OCI-LY7 (cell line): Measurements from ENCODE around the gene ULBP3. TPM values are rescaled to one million over a fixed set of nuclear protein-coding genes. Genes with fewer than 3 reads are reported as not detected.

Source experiments
- BruUV-seq: library from RNA; stranded (reverse); fragments of 400-500 nt; replicated peaks from 2 replicates; lab custom pipeline; 2021; lab: Mats Ljungman, UMichigan
- CTCF ChIA-PET: fragments of 300-600 bp; sonication (Branson Sonifier 250); formaldehyde crosslinking; loops from one replicate; lab custom pipeline; 2022; ENCODE audit warnings: antibody characterized with exemption; ENCODE audit not compliant: unreplicated experiment; lab: Charles Lee
- POLR2A ChIA-PET: fragments of 300-600 bp; sonication (Branson Sonifier 250); formaldehyde crosslinking; loops from one replicate; lab custom pipeline; 2022; ENCODE audit warnings: antibody characterized with exemption; lab: Charles Lee
- DNase-seq: peaks from one replicate; pipeline ENCODE4 v3.0.0-alpha.2; 2015; ENCODE audit warnings: low spot score
- H2AFZ ChIP-seq: fragments of 200-600 bp; sonication (generic), shearing (Covaris generic); 2 replicates; pipeline ENCODE4 v1.6.1; 2014; ENCODE audit warnings: mild to moderate bottlenecking, antibody characterized with exemption, low read length, moderate library complexity
- H3K27ac ChIP-seq: fragments of 200-600 bp; sonication (generic); 2 replicates; pipeline ENCODE4 v1.5.1; 2014; ENCODE audit warnings: mixed run types, low read depth, mild to moderate bottlenecking, moderate library complexity, low read length, inconsistent platforms; ENCODE audit not compliant: poor library complexity, severe bottlenecking
- H3K36me3 ChIP-seq: fragments of 200-600 bp; sonication (generic); 2 replicates; pipeline ENCODE4 v1.6.1; 2014; ENCODE audit warnings: mild to moderate bottlenecking, antibody characterized with exemption, low read length, moderate library complexity, mixed read lengths; ENCODE audit not compliant: insufficient read depth
- H3K4me1 ChIP-seq: fragments of 200-600 bp; sonication (generic); 2 replicates; pipeline ENCODE4 v1.5.1; 2014; ENCODE audit warnings: mild to moderate bottlenecking, low read length; ENCODE audit not compliant: insufficient read depth, poor library complexity, severe bottlenecking
- H3K4me2 ChIP-seq: fragments of 200-600 bp; sonication (generic); 2 replicates; pipeline ENCODE4 v1.6.1; 2014; ENCODE audit warnings: mild to moderate bottlenecking, low read length
- H3K4me3 ChIP-seq: fragments of 200-600 bp; sonication (generic); 2 replicates; pipeline ENCODE4 v1.5.1; 2014; ENCODE audit warnings: mild to moderate bottlenecking, low read depth, low read length; ENCODE audit not compliant: poor library complexity, severe bottlenecking
- H3K79me2 ChIP-seq: fragments of 200-600 bp; sonication (generic); 2 replicates; pipeline ENCODE4 v1.6.1; 2016; ENCODE audit warnings: low read depth, mild to moderate bottlenecking, low read length, moderate library complexity, mixed read lengths; ENCODE audit not compliant: insufficient read depth
- H3K9me2 ChIP-seq: fragments of 200-600 bp; sonication (generic); 2 replicates; pipeline ENCODE4 v1.6.1; 2016; ENCODE audit warnings: mild to moderate bottlenecking, low read length, mixed read lengths; ENCODE audit not compliant: insufficient read depth
- H3K9me3 ChIP-seq: fragments of 200-600 bp; sonication (generic); 2 replicates; pipeline ENCODE4 v1.6.1; 2014; ENCODE audit warnings: mild to moderate bottlenecking, mixed run types, low read length, mixed read lengths
- H4K20me1 ChIP-seq: fragments of 200-600 bp; sonication (generic); 2 replicates; pipeline ENCODE4 v1.6.1; 2014; ENCODE audit warnings: mild to moderate bottlenecking, antibody characterized with exemption, low read length, moderate library complexity, mixed read lengths; ENCODE audit not compliant: insufficient read depth
- CTCF ChIP-seq: fragments of 200-600 bp; sonication (generic); conservative IDR thresholded peaks from 2 replicates; pipeline ENCODE4 v1.5.1; 2014; ENCODE audit warnings: mild to moderate bottlenecking, antibody characterized with exemption, low read length, moderate library complexity, mixed read lengths
- EZH2phosphoT487 ChIP-seq: fragments of 200-600 bp; sonication (generic); IDR thresholded peaks from 2 replicates; pipeline ENCODE4 v1.6.1; 2018; ENCODE audit warnings: low read depth, borderline replicate concordance, mild to moderate bottlenecking, mixed run types, antibody characterized with exemption, low read length, moderate library complexity, mixed read lengths
- intact Hi-C: fragments of 100-400 bp; cut with micrococcal nuclease; formaldehyde crosslinking; loops from one replicate; pipeline ENCODE4 v1.10.0; 2022; ENCODE audit not compliant: unreplicated experiment
- total RNA-seq, 2 experiments: library from RNA; depleted of rRNA in 1 of 2; stranded (reverse); fragments of >200 nt in 1 of 2; shearing (Covaris generic) in 1 of 2; gene quantifications; 2 replicates each; pipeline ENCODE4 v1.2.3, GENCODE V29; 2014 to 2022

Gene ULBP3
- total RNA-seq, 2 experiments from 2014 or later, result 3.5 to 4.3 TPM

- H3K4me1 ChIP-seq, result peaks cover 12% of the 10 kb centered on the region
Measured at GRCh38 chr6:150030611-150031010, 38.3 kb downstream of the ULBP3 start.

GRCh38 chr6:150029749-150030148 is 39.2 kb downstream of the ULBP3 start:
- H3K79me2 ChIP-seq, result no peaks in the 10 kb centered on the region
- no peaks in the 10 kb centered on the region for H3K9me2 ChIP-seq
- intact Hi-C loops, result loop anchor here (2.0 kb wide), 1 partner anchor 25 kb away; no protein-coding TSS in a partner anchor
- no peaks in the 10 kb centered on the region for H3K36me3 ChIP-seq
- H3K27ac ChIP-seq, result no peak overlapping the region
- H3K4me3 ChIP-seq, result no peak overlapping the region
- POLR2A ChIA-PET, result interaction anchor here (0.6 kb wide), 1 partner anchor 151 kb away, joined by 6 read pairs; no protein-coding TSS in a partner anchor
- H2AFZ ChIP-seq, result no peak overlapping the region
- peak overlapping the region; percentile 14; the same call in 1 of the 2 replicates for H3K4me2 ChIP-seq
- DNase-seq, result peak; percentile 52
- no TSS peak for BruUV-seq
- H3K9me3 ChIP-seq, result no peaks in the 10 kb centered on the region
- CTCF ChIA-PET, result no interaction called here
- H3K4me1 ChIP-seq, result peaks cover 12% of the 10 kb centered on the region
- H4K20me1 ChIP-seq, result no peaks in the 10 kb centered on the region; the same call in 1 of the 2 replicates
- TF ChIP-seq EZH2phosphoT487, result no peak
- TF ChIP-seq CTCF, result no peak

More at GRCh38 chr6:150030611-150031010, 38.3 kb downstream of the ULBP3 start:
- no peaks in the 10 kb centered on the region for H3K36me3 ChIP-seq
- H3K79me2 ChIP-seq, result no peaks in the 10 kb centered on the region
- no peaks in the 10 kb centered on the region for H3K9me3 ChIP-seq
- no peaks in the 10 kb centered on the region; the same call in 1 of the 2 replicates for H4K20me1 ChIP-seq
- H3K9me2 ChIP-seq, result no peaks in the 10 kb centered on the region
- no peak overlapping the region for H3K4me3 ChIP-seq
- no TSS peak for BruUV-seq
- POLR2A ChIA-PET, result interaction anchor here (0.6 to 0.8 kb wide), 2 partner anchors 14 to 23 kb away, joined by 3 to 4 read pairs; no protein-coding TSS in a partner anchor
- TF ChIP-seq EZH2phosphoT487 (no peak), CTCF (no peak)
- H3K27ac ChIP-seq, result no peak overlapping the region
- intact Hi-C loops, result no loop called here
- DNase-seq, result no peak
- H3K4me2 ChIP-seq, result no peak overlapping the region
- CTCF ChIA-PET, result no interaction called here
- H2AFZ ChIP-seq, result no peak overlapping the region

GRCh38 chr6:150029276-150029675 is 39.6 kb downstream of the ULBP3 start:
- no peak for TF ChIP-seq CTCF
- no peak for TF ChIP-seq EZH2phosphoT487
- H3K79me2 ChIP-seq, result no peaks in the 10 kb centered on the region
- no peak overlapping the region for H3K4me3 ChIP-seq
- DNase-seq, result no peak
- peak overlapping the region; percentile 14; the same call in 1 of the 2 replicates for H3K4me2 ChIP-seq
- CTCF ChIA-PET, result no interaction called here
- intact Hi-C loops, result loop anchor here (2.0 kb wide), 1 partner anchor 24 kb away; no protein-coding TSS in a partner anchor
- no peaks in the 10 kb centered on the region for H3K9me3 ChIP-seq
- no peaks in the 10 kb centered on the region for H3K9me2 ChIP-seq
- POLR2A ChIA-PET, result interaction anchor here (0.6 kb wide), 1 partner anchor 150 kb away, joined by 6 read pairs; no protein-coding TSS in a partner anchor
- BruUV-seq, result no TSS peak
- no peak overlapping the region for H2AFZ ChIP-seq
- H3K36me3 ChIP-seq, result no peaks in the 10 kb centered on the region
- peaks cover 12% of the 10 kb centered on the region for H3K4me1 ChIP-seq
- no peaks in the 10 kb centered on the region; the same call in 1 of the 2 replicates for H4K20me1 ChIP-seq
- H3K27ac ChIP-seq, result no peak overlapping the region
